ENCODE results near the gene MYRFL. TPM values are rescaled to one million over a fixed set of nuclear protein-coding genes. Genes with fewer than 3 reads are reported as not detected.

The MYRFL gene
- total RNA-seq, 1 experiment from 2014 or later, result 0.57 TPM

GRCh38 chr12:69913526-69913925, 88.5 kb downstream of the MYRFL start:
- Histone ChIP-seq H3K27me3 (ENCODE audit: insufficient read depth, low read length) (no peaks in the 10 kb centered on the region), H4K20me1 (ENCODE audit: control insufficient read depth, insufficient read depth, insufficient read length) (no peaks in the 10 kb centered on the region), H2BK20ac (ENCODE audit: low read depth, low read length, poor library complexity, severe bottlenecking) (no peak overlapping the region), H3K9ac (ENCODE audit: extremely low read depth, insufficient read length, low read length) (no peak overlapping the region), H3K4ac (ENCODE audit: low read depth, low read length) (no peak overlapping the region), H2BK12ac (ENCODE audit: insufficient read length, low read depth, low read length) (no peak overlapping the region), H3K4me2 (ENCODE audit: insufficient read depth, insufficient read length, low read length) (no peak overlapping the region), H3K79me2 (ENCODE audit: insufficient read depth, low read length) (no peaks in the 10 kb centered on the region), H3K79me1 (ENCODE audit: insufficient read depth, low read depth, low read length, poor library complexity, severe bottlenecking) (no peaks in the 10 kb centered on the region), H2BK15ac (ENCODE audit: low read depth, low read length) (no peak overlapping the region), H3K9me3 (ENCODE audit: control insufficient read depth, low read depth, low read length) (no peaks in the 10 kb centered on the region), H4K8ac (replicated peaks; ENCODE audit: insufficient read length, low read depth, low read length) (no peak overlapping the region), H3K56ac (ENCODE audit: insufficient read length, low read depth, low read length) (no peak overlapping the region), H3K27ac (ENCODE audit: insufficient read length, low read depth, low read length) (no peak overlapping the region), H3K18ac (ENCODE audit: insufficient read length, low read depth, low read length) (no peak overlapping the region), H3K23me2 (ENCODE audit: insufficient read length, low read depth, low read length, poor library complexity, severe bottlenecking) (no peaks in the 10 kb centered on the region), H3K4me1 (ENCODE audit: insufficient read depth, low read length) (peaks cover 3% of the 10 kb centered on the region; the same call in 1 of the 2 replicates), H3K23ac (ENCODE audit: insufficient read length, low read depth, low read length) (no peak overlapping the region), H4K91ac (ENCODE audit: insufficient read length, low read depth, low read length) (no peak overlapping the region), H3T11ph (ENCODE audit: low read length) (no peak overlapping the region), H2AFZ (ENCODE audit: low read length) (no peak overlapping the region), H2BK5ac (ENCODE audit: insufficient read length, low read length) (no peak overlapping the region), H4K5ac (ENCODE audit: insufficient read length, low read depth, low read length) (no peak overlapping the region), H3K14ac (ENCODE audit: insufficient read depth, low read length) (no peak overlapping the region), H2AK5ac (ENCODE audit: insufficient read length, low read length) (no peak overlapping the region), H2BK120ac (ENCODE audit: low read depth, low read length, poor library complexity, severe bottlenecking) (no peak overlapping the region)
- no CpG with 5 or more reads among the region's 3 CpGs for WGBS (ENCODE audit: extremely low coverage, insufficient read length, low lambda C conversion rate)
- DNase-seq, result no peak
- Mint-ChIP-seq H3K36me3 (ENCODE audit: insufficient read depth in 1 of 3, low read depth in 3 of 3) (peaks cover 3 to 9% (median 3%) of the 10 kb centered on the region in 3 experiments; a peak in 4 of 7 replicates), H3K27ac (no peak overlapping the region), H3K4me3 (no peak overlapping the region), H3K4me1 (peaks cover 13 to 16% of the 10 kb centered on the region in 2 experiments), H3K9me3 (peaks cover 4 to 6% of the 10 kb centered on the region in 2 experiments; a peak in 4 of 5 replicates), H3K27me3 (ENCODE audit: low read depth) (no peaks in the 10 kb centered on the region)
- no peak for TF ChIP-seq CTCF (conservative IDR thresholded peaks at IDR 0.05)
